Measurements from ENCODE around the gene CSF2RB.

- TF ChIP-seq CTCF (IDR thresholded peaks at IDR 0.05) = no peak
- no peak for TF ChIP-seq HDAC2 (IDR thresholded peaks at IDR 0.05)
- TF ChIP-seq ESRRA (IDR thresholded peaks at IDR 0.05; ENCODE audit: borderline replicate concordance, low read length) = no peak
Measured at GRCh38 chr22:36926309-36926708, 12.9 kb downstream of the CSF2RB start.
